HG03354 (cell line): Measurements from ENCODE around the gene PTGFRN.

Experiments
- ATAC-seq: cut with Tn5 transposase; IDR thresholded peaks from one replicate; pipeline ENCODE4 v1.9.1; 2021; ENCODE audit warnings: mild to moderate bottlenecking; ENCODE audit not compliant: unreplicated experiment, poor library complexity, severe bottlenecking

The PTGFRN gene

GRCh38 chr1:116886291-116886878, 23.3 kb upstream of the PTGFRN start:
- no peak for ATAC-seq

GRCh38 chr1:116887212-116887611, 22.5 kb upstream of the PTGFRN start:
- no peak for ATAC-seq

GRCh38 chr1:116889380-116889779, 20.3 kb upstream of the PTGFRN start:
- ATAC-seq = no peak

- ATAC-seq = no peak
Measured at GRCh38 chr1:116891396-116892079, 18.2 kb upstream of the PTGFRN start.

GRCh38 chr1:116895073-116895472, 14.6 kb upstream of the PTGFRN start:
- ATAC-seq = no peak

- no peak for ATAC-seq
Measured at GRCh38 chr1:116899529-116899928, 10.2 kb upstream of the PTGFRN start.

- ATAC-seq = no peak
Measured at GRCh38 chr1:116900471-116901365, 9.0 kb upstream of the PTGFRN start.

GRCh38 chr1:116902027-116902426, 7.7 kb upstream of the PTGFRN start:
- no peak for ATAC-seq

GRCh38 chr1:116902723-116903383, 6.9 kb upstream of the PTGFRN start:
- no peak for ATAC-seq

GRCh38 chr1:116904791-116905320, 4.9 kb upstream of the PTGFRN start:
- ATAC-seq = no peak

GRCh38 chr1:116906812-116907211, 2.9 kb upstream of the PTGFRN start:
- ATAC-seq = no peak

- ATAC-seq = no peak
Measured at GRCh38 chr1:116907351-116907750, 2.4 kb upstream of the PTGFRN start.

- no peak for ATAC-seq
Measured at GRCh38 chr1:116908266-116908665, 1.4 kb upstream of the PTGFRN start.

GRCh38 chr1:116908820-116909511, 750 bp upstream of the PTGFRN start:
- ATAC-seq = no peak

- ATAC-seq = no peak
Measured at GRCh38 chr1:116910379-116911187, 867 bp downstream of the PTGFRN start.

- ATAC-seq = no peak
Measured at GRCh38 chr1:116911188-116911553, 1.5 kb downstream of the PTGFRN start.

- ATAC-seq = no peak
Measured at GRCh38 chr1:116911779-116912469, 2.2 kb downstream of the PTGFRN start.

GRCh38 chr1:116912846-116913245, 3.1 kb downstream of the PTGFRN start:
- no peak for ATAC-seq
